Neural crest cell (in vitro differentiated cells): ENCODE data around the gene MICAL2. TPM values are rescaled to one million over a fixed set of nuclear protein-coding genes. Genes with fewer than 3 reads are reported as not detected.
A peak's percentile ranks its signal among the peaks of the same experiment; 100 is the strongest.

Experiments used
- DNase-seq: peaks from one replicate; pipeline ENCODE4 v3.0.0; 2021; ENCODE audit warnings: low read depth, mixed read lengths, low spot score
- H3K27ac Mint-ChIP-seq: one replicate; pipeline ENCODE4 v1.8.0; 2021; ENCODE audit warnings: mild to moderate bottlenecking, mixed read lengths; ENCODE audit not compliant: unreplicated experiment
- H3K27me3 Mint-ChIP-seq: 2 replicates; pipeline ENCODE4 v1.8.0; 2021; ENCODE audit warnings: low read depth, mild to moderate bottlenecking, mixed read lengths
- H3K36me3 Mint-ChIP-seq: 2 replicates; pipeline ENCODE4 v1.8.0; 2021; ENCODE audit warnings: low read depth, mild to moderate bottlenecking, mixed read lengths
- H3K4me1 Mint-ChIP-seq: 2 replicates; pipeline ENCODE4 v1.8.0; 2021; ENCODE audit warnings: mixed read lengths
- H3K4me3 Mint-ChIP-seq: one replicate; pipeline ENCODE4 v1.8.0; 2021; ENCODE audit warnings: mild to moderate bottlenecking, mixed read lengths
- H3K9me3 Mint-ChIP-seq: 2 replicates; pipeline ENCODE4 v1.8.0; 2021; ENCODE audit warnings: mixed read lengths
- total RNA-seq: library from RNA; stranded (reverse); gene quantifications from 2 replicates; pipeline ENCODE4 v1.2.1, GENCODE V29; 2021
- TF ChIP-seq, protein P1 (sequence below): fragments of 200-600 bp; sonication (generic); conservative IDR thresholded peaks from 2 replicates; pipeline ENCODE4 v1.5.0; 2021; ENCODE audit warnings: antibody characterized with exemption, mild to moderate bottlenecking

MICAL2 gene
- total RNA-seq, 1 donor from 2014 or later = 1.1 TPM

DNA sequence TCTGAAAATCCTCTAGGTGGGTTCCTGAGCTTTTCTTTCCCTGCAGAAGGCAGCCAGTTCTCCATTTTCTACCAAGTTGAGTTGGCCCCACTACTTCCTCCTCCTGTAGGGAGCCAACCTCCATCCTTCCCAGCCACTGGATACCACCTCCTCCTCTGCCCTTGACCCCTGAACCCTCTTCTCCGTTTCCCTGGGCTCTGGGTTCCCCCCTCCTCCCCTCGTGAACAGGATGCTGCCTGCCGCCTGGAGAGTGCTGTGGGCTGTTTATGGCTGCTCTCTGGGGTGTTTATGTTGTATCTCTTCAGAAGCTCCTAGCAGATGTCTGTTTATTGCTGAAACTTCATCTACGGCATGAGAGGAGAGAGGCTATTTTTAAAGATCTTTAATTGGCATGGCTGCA lies 8.6 kb downstream of the MICAL2 start:
- Mint-ChIP-seq H3K27me3 (peaks cover 9% of the 10 kb centered on the region), H3K4me1 (peaks cover 8% of the 10 kb centered on the region), H3K9me3 (no peaks in the 10 kb centered on the region), H3K27ac (no peak overlapping the region), H3K4me3 (no peak overlapping the region), H3K36me3 (no peaks in the 10 kb centered on the region)
- TF ChIP-seq, protein P1, sequence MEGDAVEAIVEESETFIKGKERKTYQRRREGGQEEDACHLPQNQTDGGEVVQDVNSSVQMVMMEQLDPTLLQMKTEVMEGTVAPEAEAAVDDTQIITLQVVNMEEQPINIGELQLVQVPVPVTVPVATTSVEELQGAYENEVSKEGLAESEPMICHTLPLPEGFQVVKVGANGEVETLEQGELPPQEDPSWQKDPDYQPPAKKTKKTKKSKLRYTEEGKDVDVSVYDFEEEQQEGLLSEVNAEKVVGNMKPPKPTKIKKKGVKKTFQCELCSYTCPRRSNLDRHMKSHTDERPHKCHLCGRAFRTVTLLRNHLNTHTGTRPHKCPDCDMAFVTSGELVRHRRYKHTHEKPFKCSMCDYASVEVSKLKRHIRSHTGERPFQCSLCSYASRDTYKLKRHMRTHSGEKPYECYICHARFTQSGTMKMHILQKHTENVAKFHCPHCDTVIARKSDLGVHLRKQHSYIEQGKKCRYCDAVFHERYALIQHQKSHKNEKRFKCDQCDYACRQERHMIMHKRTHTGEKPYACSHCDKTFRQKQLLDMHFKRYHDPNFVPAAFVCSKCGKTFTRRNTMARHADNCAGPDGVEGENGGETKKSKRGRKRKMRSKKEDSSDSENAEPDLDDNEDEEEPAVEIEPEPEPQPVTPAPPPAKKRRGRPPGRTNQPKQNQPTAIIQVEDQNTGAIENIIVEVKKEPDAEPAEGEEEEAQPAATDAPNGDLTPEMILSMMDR = no peak
- no peak for DNase-seq

DNA sequence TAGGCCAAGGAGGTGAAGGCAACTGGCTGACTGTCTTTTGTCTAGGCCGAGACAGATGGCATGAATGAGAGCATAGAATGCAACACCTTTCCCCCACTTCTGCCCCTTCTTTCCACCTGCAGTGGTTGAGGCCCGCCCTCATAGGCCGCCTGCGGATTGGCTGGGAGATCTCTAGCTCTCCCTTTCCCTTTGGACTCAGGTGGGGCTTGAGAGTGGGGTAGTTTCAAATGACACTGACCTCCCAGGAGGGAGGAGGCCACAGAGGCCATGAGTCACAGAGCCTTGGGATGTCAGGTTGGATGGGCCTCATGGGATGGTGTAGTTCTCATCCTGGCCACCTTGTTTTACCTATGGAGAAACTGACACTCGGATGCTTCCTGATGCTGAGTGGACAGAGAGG lies 9.1 kb downstream of the MICAL2 start:
- no peaks in the 10 kb centered on the region for H3K9me3 Mint-ChIP-seq
- H3K4me1 Mint-ChIP-seq = peaks cover 8% of the 10 kb centered on the region
- H3K4me3 Mint-ChIP-seq = no peak overlapping the region
- no peaks in the 10 kb centered on the region for H3K36me3 Mint-ChIP-seq
- TF ChIP-seq, protein P1 = no peak
- H3K27ac Mint-ChIP-seq = no peak overlapping the region
- no peak for DNase-seq
- peaks cover 4% of the 10 kb centered on the region for H3K27me3 Mint-ChIP-seq

DNA sequence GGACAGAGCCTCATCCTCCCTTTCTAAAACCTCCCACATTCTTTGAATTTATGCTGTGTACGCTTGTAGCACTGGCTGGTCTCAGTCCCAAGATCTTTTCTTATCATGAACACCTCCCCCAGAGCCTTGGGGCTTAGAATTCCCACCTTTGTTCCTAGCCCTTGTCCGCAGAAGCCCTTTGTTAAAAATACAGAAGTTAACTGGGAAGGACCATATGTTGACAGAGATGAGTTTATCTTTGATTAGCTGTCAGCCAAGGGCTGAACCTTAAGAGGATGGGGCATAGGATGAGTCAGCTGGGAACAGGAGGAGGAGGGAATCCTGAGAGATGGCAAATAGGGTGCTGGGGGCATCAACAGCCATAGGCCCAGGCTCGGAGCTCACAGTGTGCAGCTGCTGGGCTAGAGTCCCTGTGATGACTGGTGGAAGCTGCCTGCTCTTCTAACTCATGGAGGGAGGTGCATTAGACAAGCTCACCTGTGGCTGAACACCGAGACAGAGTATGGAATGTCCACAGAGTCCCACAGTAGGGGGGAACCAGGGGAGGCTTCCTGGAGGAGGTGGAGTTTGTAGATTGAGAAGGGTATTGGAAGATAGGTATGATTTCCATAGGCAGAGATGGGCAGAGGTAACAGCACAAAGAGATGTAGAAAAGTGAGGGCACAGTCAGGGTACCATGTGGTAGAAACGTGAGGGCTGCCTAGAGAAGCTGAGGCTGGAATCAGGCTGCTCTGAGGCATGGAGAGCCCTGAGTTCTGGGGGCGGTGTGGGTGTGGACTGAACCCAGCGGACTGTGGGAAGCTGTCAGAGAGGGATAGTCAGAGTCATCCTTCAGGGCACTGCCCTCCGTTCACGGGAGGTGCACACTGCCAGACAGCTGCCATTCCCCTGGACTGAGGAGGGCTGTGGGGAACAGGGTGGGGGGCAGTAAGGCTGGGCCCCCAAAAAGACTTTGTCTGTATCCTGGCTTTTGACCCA lies 9.9 kb downstream of the MICAL2 start:
- Mint-ChIP-seq H3K27me3 (peaks cover 4% of the 10 kb centered on the region), H3K9me3 (no peaks in the 10 kb centered on the region), H3K4me1 (peaks cover 8% of the 10 kb centered on the region), H3K4me3 (no peak overlapping the region), H3K36me3 (no peaks in the 10 kb centered on the region), H3K27ac (peak overlapping the region; percentile 16)
- TF ChIP-seq, protein P1 = no peak
- no peak for DNase-seq

DNA sequence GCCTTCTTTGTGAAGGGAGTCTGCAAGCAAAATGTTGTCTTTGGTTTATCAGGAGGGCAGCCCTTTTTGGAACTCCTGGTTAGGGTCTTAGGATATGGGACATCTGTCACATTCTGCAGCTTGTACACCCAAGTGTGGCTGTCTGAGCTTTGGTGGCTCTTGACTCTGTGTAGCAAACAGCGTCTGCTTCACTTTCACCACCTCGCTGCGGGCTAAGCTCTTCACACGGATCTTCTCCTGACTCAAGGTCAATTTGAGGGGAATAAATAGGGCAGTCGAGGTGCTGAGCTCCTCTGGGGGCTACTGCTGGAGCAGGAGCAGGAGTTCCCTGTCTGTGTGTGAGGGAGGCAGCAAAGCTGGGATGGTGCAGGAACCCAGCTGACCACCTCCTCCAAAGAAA lies 10.6 kb downstream of the MICAL2 start:
- Mint-ChIP-seq H3K4me3 (no peak overlapping the region), H3K36me3 (no peaks in the 10 kb centered on the region), H3K4me1 (peaks cover 8% of the 10 kb centered on the region), H3K27me3 (peaks cover 4% of the 10 kb centered on the region), H3K27ac (no peak overlapping the region), H3K9me3 (no peaks in the 10 kb centered on the region)
- DNase-seq = no peak
- TF ChIP-seq, protein P1 = no peak

DNA sequence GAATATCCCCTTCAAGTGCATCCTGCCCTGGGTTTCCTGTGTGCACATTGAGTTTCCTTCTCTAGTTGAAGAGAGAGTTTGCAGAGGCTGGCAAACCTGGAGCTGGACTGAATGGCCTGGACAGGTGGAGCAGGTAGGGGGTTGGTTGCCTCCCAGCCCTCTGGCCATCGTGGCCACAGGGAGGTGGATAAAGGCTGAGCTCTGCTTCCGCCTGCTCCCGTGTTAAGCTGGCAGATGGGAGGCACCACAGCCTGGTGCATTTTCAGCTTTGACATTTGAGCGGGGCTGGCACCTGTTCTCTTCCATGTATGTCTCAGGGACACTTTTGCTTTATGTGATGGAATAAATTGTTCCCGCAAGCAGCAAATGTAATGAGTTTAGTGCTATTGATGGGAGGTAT lies 11.1 kb downstream of the MICAL2 start:
- TF ChIP-seq, protein P1 = no peak
- no peak overlapping the region for H3K27ac Mint-ChIP-seq
- no peak for DNase-seq
- H3K9me3 Mint-ChIP-seq = no peaks in the 10 kb centered on the region
- H3K36me3 Mint-ChIP-seq = no peaks in the 10 kb centered on the region
- peaks cover 4% of the 10 kb centered on the region for H3K27me3 Mint-ChIP-seq
- no peak overlapping the region for H3K4me3 Mint-ChIP-seq
- H3K4me1 Mint-ChIP-seq = peaks cover 8% of the 10 kb centered on the region
